ENCODE data around the gene TRIM17. TPM values are rescaled to one million over a fixed set of nuclear protein-coding genes. Genes with fewer than 3 reads are reported as not detected.

The TRIM17 gene
- total RNA-seq, 1 experiment from 2014 or later = not detected

GRCh38 chr1:228363686-228364067, 53.0 kb downstream of the TRIM17 start:
- CTCF ChIA-PET = no interaction called here
- no peak overlapping the region for H3K4me2 ChIP-seq (ENCODE audit: low read length)
- H3K9me3 ChIP-seq (ENCODE audit: control insufficient read depth in 1 of 2, insufficient read depth in 1 of 2, low read depth in 1 of 2, low read length in 2 of 2) = no peaks in the 10 kb centered on the region
- intact Hi-C loops (cut with micrococcal nuclease) = no loop called here
- DNase-seq (ENCODE audit: low read depth, low spot score) = no peak
- H3K4me1 ChIP-seq (ENCODE audit: control insufficient read depth in 1 of 2, insufficient read depth in 2 of 2, low read length in 2 of 2) = peaks cover 0 to 12% of the 10 kb centered on the region in 2 experiments; a peak in 3 of 4 replicates
- H3K9ac ChIP-seq (ENCODE audit: low read length) = no peak overlapping the region
- RAD21 ChIA-PET (ENCODE audit: low non-redundant PET in 1 of 2, low total read pairs in 2 of 2, uncharacterized antibody in 2 of 2, unreplicated experiment in 2 of 2) = no interaction called here
- no peaks in the 10 kb centered on the region for H4K20me1 ChIP-seq (ENCODE audit: insufficient read depth)
- no peak overlapping the region for H3K4me3 ChIP-seq (replicated peaks in 1 of 2; ENCODE audit: low read depth in 1 of 2, low read length in 2 of 2)
- H3K27me3 ChIP-seq (ENCODE audit: insufficient read depth, low read length) = no peaks in the 10 kb centered on the region
- no TSS peak for BruUV-seq (replicated peaks)
- H3K79me2 ChIP-seq (ENCODE audit: insufficient read depth, low read length) = no peaks in the 10 kb centered on the region
- H3K36me3 ChIP-seq (ENCODE audit: control insufficient read depth in 1 of 2, insufficient read depth in 2 of 2, low read length in 2 of 2) = no peaks in the 10 kb centered on the region
- no peaks in the 10 kb centered on the region for H3K9me2 ChIP-seq (ENCODE audit: insufficient read depth)
- no peak overlapping the region for H2AFZ ChIP-seq (ENCODE audit: low read depth, low read length, poor library complexity, severe bottlenecking)
- POLR2A ChIA-PET = no interaction called here
- no peak for ATAC-seq
- no peak overlapping the region for H3K27ac ChIP-seq (ENCODE audit: low read depth, low read length)
- TF ChIP-seq CEBPB (IDR thresholded peaks at IDR 0.05; ENCODE audit: low read depth) = no peak
- TF ChIP-seq, protein P1, sequence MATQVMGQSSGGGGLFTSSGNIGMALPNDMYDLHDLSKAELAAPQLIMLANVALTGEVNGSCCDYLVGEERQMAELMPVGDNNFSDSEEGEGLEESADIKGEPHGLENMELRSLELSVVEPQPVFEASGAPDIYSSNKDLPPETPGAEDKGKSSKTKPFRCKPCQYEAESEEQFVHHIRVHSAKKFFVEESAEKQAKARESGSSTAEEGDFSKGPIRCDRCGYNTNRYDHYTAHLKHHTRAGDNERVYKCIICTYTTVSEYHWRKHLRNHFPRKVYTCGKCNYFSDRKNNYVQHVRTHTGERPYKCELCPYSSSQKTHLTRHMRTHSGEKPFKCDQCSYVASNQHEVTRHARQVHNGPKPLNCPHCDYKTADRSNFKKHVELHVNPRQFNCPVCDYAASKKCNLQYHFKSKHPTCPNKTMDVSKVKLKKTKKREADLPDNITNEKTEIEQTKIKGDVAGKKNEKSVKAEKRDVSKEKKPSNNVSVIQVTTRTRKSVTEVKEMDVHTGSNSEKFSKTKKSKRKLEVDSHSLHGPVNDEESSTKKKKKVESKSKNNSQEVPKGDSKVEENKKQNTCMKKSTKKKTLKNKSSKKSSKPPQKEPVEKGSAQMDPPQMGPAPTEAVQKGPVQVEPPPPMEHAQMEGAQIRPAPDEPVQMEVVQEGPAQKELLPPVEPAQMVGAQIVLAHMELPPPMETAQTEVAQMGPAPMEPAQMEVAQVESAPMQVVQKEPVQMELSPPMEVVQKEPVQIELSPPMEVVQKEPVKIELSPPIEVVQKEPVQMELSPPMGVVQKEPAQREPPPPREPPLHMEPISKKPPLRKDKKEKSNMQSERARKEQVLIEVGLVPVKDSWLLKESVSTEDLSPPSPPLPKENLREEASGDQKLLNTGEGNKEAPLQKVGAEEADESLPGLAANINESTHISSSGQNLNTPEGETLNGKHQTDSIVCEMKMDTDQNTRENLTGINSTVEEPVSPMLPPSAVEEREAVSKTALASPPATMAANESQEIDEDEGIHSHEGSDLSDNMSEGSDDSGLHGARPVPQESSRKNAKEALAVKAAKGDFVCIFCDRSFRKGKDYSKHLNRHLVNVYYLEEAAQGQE (IDR thresholded peaks at IDR 0.05; ENCODE audit: low read depth) = no peak
- no peak for TF ChIP-seq FOSL1 (IDR thresholded peaks at IDR 0.05; ENCODE audit: low read depth)
- TF ChIP-seq POLR2AphosphoS5 (IDR thresholded peaks at IDR 0.05; ENCODE audit: low read depth, low read length) = no peak
- TF ChIP-seq TCF7L2 (IDR thresholded peaks at IDR 0.05; ENCODE audit: borderline replicate concordance, extremely low read depth, insufficient read depth, insufficient read length) = no peak
- TF ChIP-seq JUND (IDR thresholded peaks at IDR 0.05) = no peak
- TF ChIP-seq ZFX (IDR thresholded peaks at IDR 0.05) = no peak
- TF ChIP-seq, protein P2, sequence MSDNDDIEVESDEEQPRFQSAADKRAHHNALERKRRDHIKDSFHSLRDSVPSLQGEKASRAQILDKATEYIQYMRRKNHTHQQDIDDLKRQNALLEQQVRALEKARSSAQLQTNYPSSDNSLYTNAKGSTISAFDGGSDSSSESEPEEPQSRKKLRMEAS (IDR thresholded peaks at IDR 0.05) = no peak
- TF ChIP-seq EGR1 (IDR thresholded peaks at IDR 0.05; ENCODE audit: low read depth) = no peak
- TF ChIP-seq SIN3A (IDR thresholded peaks at IDR 0.05; ENCODE audit: low read depth) = no peak
- no peak for TF ChIP-seq ZNF274 (IDR thresholded peaks at IDR 0.05; ENCODE audit: low read depth, low read length)

Measured in HCT116 (cell line).